Stimulated activated CD4-positive, alpha-beta T cell treated with anti-CD3 and anti-CD28 coated beads, Interleukin-4, amount 100 ng/mL, for 24 hours (primary cell): ENCODE measurements around the gene RELCH.
A peak's percentile ranks its signal among the peaks of the same experiment; 100 is the strongest.

Experiments used
- DNase-seq: peaks from one replicate; pipeline ENCODE4 v3.0.0-alpha.2; 2020

Gene RELCH

GRCh38 chr18:62187543-62188510 lies 772 bp downstream of the RELCH start:
- DNase-seq, result peak; percentile 20

- DNase-seq, result no peak
Observed at GRCh38 chr18:62189208-62189607, 2.2 kb downstream of the RELCH start.

GRCh38 chr18:62196079-62196478 lies 9.0 kb downstream of the RELCH start:
- DNase-seq, result no peak

GRCh38 chr18:62196980-62197379 lies 9.9 kb downstream of the RELCH start:
- DNase-seq, result no peak

- no peak for DNase-seq
Observed at GRCh38 chr18:62198259-62198658, 11.2 kb downstream of the RELCH start.

DNA sequence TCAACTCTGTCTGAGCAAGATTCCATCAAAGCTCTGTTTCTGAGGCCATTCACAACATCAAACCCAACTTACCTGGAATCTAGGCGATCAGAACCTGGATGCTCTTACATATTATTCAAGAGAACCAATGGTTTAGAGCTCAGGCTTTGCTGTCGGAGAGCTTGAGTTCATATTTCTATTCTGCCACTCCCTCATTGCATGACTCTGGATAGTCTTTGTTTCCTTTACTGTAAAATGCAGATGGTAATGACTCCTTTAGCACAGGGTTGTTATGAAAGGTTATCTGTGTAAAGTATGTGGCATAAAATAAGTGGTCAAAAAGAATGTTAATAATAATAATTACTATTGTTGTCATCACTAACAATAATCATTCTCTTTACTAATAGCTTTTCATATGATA lies 12.6 kb downstream of the RELCH start:
- DNase-seq, result no peak

GRCh38 chr18:62200121-62200914 lies 13.3 kb downstream of the RELCH start:
- no peak for DNase-seq

DNA sequence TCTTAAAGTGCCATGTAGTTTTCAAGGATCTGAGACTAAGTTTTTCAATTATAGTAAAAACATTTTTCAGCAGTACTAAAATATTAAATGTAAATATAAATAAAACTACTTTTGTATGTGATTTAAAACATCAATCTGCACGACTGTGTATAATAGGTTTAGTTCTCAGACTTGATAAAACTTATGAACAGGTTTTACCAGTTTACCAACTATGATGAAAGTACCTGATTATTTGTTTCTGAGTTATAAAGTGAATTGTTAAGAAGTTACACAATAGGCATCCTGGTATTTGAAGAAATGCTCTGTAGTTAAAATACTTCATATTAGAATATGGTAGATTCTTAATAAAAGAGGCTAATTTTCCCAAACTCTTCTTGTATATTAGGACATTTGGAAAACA lies 14.8 kb downstream of the RELCH start:
- DNase-seq, result no peak

- DNase-seq, result no peak
Observed at GRCh38 chr18:62205824-62206223, 18.8 kb downstream of the RELCH start.

GRCh38 chr18:62206593-62206992 lies 19.5 kb downstream of the RELCH start:
- no peak for DNase-seq

GRCh38 chr18:62209046-62209445 lies 22.0 kb downstream of the RELCH start:
- no peak for DNase-seq

GRCh38 chr18:62210138-62210537 lies 23.1 kb downstream of the RELCH start:
- DNase-seq, result no peak

- DNase-seq, result no peak
Observed at GRCh38 chr18:62211325-62211828, 24.3 kb downstream of the RELCH start.

DNA sequence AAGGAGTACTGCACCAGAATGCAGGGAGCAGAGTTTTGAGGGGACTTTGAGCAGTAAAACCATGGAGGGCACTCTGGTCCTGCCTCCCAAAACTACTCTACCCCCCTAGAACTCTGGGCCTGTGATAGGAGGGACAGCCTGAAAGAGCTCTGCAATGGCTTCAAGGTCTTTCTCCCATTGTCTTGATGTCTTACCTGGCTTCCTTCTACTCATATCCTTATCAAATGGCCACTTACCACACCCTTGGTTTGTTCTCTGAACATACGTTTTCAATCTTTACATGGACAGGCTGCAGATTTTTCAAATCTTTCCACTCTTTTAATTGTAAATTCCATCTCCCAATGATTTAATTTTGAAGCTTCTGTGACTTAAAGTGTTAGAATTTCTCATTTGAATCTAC lies 27.7 kb downstream of the RELCH start:
- no peak for DNase-seq

DNA sequence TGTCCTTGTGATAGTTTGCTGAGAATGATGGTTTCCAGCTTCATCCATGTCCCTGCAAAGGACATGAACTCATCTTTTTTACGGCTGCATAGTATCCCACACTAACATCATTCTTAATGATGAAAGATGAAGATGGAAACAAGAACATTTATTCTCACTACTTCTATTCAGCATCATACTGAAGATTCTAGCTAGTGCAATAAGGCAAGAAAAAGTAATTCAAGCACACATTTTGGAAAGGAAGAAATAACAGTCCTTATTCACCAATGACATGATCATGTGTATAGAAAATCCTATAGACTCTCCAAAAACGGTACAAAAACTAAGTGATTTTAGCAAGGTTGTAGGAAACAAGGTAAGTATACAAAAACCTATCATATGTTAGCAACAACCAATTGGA lies 37.2 kb downstream of the RELCH start:
- DNase-seq, result no peak

DNA sequence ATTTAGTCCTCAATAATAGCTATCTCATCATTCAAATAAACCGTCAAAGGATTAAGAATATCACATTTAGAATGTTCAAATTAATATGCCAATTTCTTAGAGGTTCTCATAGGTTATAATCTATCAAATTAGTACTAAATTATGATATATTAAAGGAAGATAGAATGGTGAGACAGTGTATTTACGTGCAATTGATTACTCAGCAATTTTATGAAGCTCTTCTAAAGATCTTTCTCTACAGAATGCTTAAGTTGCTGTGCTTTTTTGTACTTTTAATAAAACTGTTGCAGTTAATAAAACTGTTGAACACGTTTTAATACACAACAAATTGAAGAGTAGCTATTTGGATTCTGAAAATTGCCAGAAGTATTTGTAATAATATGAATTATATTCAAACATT lies 39.0 kb downstream of the RELCH start:
- no peak for DNase-seq

DNA sequence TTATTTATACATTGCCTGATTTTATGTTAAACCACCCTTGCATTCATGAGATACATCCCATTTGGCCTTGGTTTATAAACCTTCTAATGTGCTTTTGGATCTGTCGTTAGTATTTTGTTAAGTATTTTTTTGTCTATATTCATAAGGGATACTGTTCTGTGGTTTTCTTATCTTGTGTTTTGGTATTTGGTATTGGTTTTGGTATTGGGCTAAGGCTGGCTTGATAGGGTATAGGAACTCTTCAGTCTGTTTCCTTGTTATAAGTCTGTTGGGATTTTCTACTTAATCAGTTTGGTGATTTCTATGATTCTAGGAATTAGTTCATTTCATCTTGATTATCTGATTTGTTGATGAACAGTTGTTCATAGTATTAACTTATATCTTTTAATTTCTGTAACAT lies 49.2 kb downstream of the RELCH start:
- DNase-seq, result no peak

DNA sequence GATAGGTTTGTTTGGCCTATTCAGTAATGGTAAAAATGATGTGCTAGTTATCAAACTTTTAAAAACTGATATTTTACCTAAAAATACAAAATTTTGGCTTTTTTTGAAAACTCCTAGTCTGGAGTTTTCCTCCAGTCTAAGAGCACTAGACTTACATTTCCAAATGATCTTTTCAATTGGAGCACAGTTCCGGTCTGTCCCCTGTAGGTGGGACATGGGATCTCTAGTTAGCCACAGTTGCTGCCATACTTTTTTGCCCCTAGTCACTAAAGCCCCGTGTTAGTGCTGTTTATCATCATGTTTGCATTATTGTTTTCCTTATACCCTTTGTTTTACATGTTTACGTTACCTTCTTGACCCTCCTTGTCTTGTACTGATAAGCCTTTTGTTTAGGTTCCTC lies 52.4 kb downstream of the RELCH start:
- DNase-seq, result no peak

- no peak for DNase-seq
Observed at GRCh38 chr18:62242955-62243354, 55.9 kb downstream of the RELCH start.

DNA sequence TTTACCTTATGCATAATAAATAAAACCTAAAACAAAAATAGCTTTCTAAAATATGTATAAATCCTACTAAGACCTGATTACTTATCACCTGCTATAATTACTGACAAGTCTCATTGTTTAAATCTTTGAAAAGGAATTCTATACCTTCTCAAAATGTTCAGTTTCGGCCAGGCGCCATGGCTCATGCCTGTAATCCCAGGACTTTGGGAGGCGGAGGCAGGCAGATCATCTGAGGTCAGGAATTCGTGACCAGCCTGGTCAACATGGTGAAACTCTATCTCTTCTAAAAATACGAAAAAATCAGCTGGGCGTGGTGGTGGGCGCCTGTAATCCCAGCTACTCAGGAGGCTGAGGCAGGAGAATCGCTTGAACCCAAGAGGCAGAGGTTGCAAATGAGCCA lies 58.1 kb downstream of the RELCH start:
- no peak for DNase-seq

GRCh38 chr18:62245699-62246098 lies 58.6 kb downstream of the RELCH start:
- no peak for DNase-seq

DNA sequence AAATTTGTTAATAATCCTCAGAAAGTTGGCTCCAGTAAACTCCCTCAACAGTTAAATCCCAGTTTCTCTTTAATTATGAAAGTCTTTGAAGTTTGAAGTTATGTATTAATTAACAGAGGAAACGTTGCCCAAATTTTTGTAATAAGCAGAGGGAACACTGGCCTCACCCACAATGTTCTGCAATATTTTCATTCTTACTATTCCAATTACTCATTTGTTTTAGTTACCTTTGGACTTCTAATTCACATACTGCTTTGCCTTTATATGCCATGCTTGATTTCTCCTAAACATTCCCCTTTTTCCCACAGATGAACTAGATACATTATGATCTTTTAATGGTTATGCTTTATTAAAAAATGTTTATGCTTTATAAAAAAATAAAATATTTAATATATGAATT lies 61.3 kb downstream of the RELCH start:
- DNase-seq, result no peak

- DNase-seq, result peak; percentile 80
Observed at GRCh38 chr18:62249478-62250097, 62.5 kb downstream of the RELCH start.
